SJSA1 (cell line): ENCODE results near the gene GAB2. TPM values are rescaled to one million over a fixed set of nuclear protein-coding genes. Genes with fewer than 3 reads are reported as not detected.

ENCODE experiments used
- DNase-seq, 2 experiments: peaks; one replicate each; pipeline ENCODE4 v3.0.0-alpha.2; 2015 to 2020; ENCODE audit warnings: low spot score in 2 of 2, low read depth in 1 of 2
- H3K27ac ChIP-seq: fragments of 250-450 bp; sonication (Bioruptor Pico); 2 replicates; pipeline ENCODE4 v1.5.1; 2020; ENCODE audit warnings: mild to moderate bottlenecking, moderate library complexity
- H3K27me3 ChIP-seq: fragments of 250-450 bp; sonication (Bioruptor Pico); replicated peaks from 2 replicates; pipeline ENCODE4 v1.5.1; 2020; ENCODE audit warnings: mild to moderate bottlenecking, moderate library complexity
- H3K36me3 ChIP-seq: fragments of 250-450 bp; sonication (Bioruptor Pico); 2 replicates; pipeline ENCODE4 v1.5.1; 2020; ENCODE audit warnings: mild to moderate bottlenecking
- H3K4me1 ChIP-seq: fragments of 250-450 bp; sonication (Bioruptor Pico); replicated peaks from 2 replicates; pipeline ENCODE4 v1.6.1; 2021; ENCODE audit warnings: mild to moderate bottlenecking
- H3K4me3 ChIP-seq: fragments of 250-450 bp; sonication (Bioruptor Pico); 2 replicates; pipeline ENCODE4 v1.5.1; 2020; ENCODE audit warnings: mild to moderate bottlenecking
- H3K9me3 ChIP-seq: fragments of 250-450 bp; sonication (Bioruptor Pico); replicated peaks from 2 replicates; pipeline ENCODE4 v1.5.1; 2020; ENCODE audit warnings: mild to moderate bottlenecking
- total RNA-seq: library from RNA; depleted of rRNA; stranded (reverse); fragments of >200 nt; shearing (Covaris generic); gene quantifications from 2 replicates; pipeline ENCODE4 v1.2.3, GENCODE V29; 2014

GAB2 gene
- total RNA-seq, 1 experiment from 2014 or later: 3.2 TPM

DNA sequence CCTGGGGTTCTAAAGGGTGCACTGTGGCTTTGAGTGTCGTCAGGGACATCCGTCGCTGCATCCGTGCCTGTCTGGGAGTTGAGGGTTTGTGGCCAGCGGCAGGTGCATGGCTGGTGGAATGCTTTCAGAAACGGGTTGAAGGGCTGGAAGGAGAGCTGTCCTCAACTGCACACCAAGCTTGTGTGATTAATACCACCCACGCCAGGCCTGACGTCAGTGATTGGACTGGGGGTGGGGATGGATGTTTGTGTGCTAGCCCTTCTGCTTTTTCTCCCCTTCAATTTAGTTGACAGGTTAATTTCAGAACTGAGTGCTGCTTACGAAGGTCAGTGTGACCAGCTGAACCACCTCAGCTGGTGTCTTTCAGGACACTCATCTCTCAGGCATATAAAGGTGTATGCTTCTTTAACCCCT, 3.2 kb upstream of the GAB2 start:
- no peaks in the 10 kb centered on the region for H3K9me3 ChIP-seq
- no peak for DNase-seq
- no peak overlapping the region for H3K27ac ChIP-seq
- peaks cover 16% of the 10 kb centered on the region for H3K4me1 ChIP-seq
- H3K4me3 ChIP-seq: no peak overlapping the region
- H3K36me3 ChIP-seq: no peaks in the 10 kb centered on the region
- H3K27me3 ChIP-seq: no peaks in the 10 kb centered on the region

DNA sequence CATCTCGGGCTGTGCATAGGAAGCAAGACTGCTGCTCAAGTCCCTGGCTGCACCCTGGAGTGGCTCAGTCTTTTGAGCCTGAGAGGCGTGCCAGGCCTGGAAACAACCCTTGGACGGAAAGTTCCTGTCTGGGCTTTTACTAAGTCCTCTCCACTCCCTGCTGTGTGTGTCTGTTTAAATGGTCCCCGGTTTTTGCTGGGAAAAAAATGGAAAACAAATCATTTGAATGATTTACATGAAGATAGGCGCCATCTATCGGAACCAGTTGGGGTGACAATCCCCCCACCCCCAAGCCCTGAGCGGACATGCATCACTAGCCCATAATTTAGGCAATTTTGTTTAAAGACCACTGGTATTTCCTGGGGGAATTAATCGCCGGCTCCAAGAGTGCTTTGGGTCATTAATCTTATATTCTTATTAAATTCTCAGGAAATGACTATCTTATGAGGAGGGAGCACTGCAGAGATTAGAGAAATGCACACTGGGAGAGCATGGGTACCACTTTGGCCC, 2.7 kb upstream of the GAB2 start:
- Histone ChIP-seq H3K36me3 (no peaks in the 10 kb centered on the region), H3K9me3 (no peaks in the 10 kb centered on the region), H3K27me3 (no peaks in the 10 kb centered on the region), H3K27ac (no peak overlapping the region), H3K4me3 (no peak overlapping the region), H3K4me1 (peaks cover 16% of the 10 kb centered on the region)
- peak; percentile 26 to 50 for DNase-seq

DNA sequence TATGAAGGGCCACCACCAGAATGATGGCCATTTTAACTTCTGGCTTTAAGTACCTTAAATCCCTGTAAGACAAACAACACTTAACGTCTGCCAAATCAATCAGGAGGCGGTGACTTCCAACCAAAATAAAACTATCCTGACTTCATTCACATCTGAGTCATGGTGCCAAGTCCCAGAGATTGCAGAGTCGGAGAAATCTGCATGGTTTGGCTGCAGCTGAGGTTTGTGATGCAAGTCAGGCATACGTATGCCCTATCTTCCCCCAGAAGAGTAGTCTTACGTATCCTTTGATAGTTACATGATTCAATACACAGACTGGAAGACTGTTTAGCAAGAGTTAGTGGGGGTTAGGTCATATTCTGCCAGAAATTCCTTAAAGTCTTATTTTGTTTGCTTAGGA, 1.7 kb upstream of the GAB2 start:
- Histone ChIP-seq H3K4me3 (no peak overlapping the region), H3K4me1 (peaks cover 16% of the 10 kb centered on the region), H3K9me3 (no peaks in the 10 kb centered on the region)

DNA sequence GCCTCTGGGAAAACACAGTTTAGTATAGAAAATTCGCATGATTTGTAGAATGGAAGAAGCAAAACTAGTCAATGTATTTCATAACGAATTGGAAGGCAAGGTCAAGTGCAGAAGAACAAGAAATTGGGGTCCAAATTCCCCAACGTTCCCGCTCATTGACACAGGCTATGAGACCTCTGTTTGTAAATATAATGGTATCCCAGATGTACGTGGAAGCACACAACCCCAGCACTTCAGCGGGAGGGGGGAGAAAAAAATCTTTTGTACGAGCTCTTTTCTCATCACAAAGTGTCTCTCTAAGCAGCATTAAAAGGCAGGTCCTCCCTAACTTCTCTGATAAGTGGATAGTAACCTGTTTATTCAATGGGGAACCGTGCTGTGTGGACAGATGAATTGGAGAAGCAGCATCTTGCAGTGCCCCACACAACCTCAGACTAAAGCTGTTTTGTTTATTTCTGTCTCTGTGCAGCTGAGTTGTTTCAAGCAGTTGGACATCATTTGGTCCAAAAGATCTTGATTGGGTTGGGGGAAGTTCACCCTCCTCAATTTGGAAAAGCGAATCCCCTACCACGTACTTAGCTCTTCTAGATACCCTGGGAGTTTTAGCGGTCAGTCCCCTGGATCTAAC, 1.1 kb upstream of the GAB2 start:
- Histone ChIP-seq H3K4me3 (peak overlapping the region; percentile 62; the same call in 1 of the 2 replicates), H3K27me3 (no peaks in the 10 kb centered on the region), H3K9me3 (no peaks in the 10 kb centered on the region), H3K36me3 (no peaks in the 10 kb centered on the region), H3K27ac (no peak overlapping the region), H3K4me1 (peaks cover 16% of the 10 kb centered on the region)
- no peak for DNase-seq

More for the DNA sequence above, 1.7 kb upstream of the GAB2 start:
- H3K27me3 ChIP-seq: no peaks in the 10 kb centered on the region
- peak in 1 of 2 experiments; percentile 5 for DNase-seq
- H3K36me3 ChIP-seq: no peaks in the 10 kb centered on the region
- no peak overlapping the region for H3K27ac ChIP-seq

DNA sequence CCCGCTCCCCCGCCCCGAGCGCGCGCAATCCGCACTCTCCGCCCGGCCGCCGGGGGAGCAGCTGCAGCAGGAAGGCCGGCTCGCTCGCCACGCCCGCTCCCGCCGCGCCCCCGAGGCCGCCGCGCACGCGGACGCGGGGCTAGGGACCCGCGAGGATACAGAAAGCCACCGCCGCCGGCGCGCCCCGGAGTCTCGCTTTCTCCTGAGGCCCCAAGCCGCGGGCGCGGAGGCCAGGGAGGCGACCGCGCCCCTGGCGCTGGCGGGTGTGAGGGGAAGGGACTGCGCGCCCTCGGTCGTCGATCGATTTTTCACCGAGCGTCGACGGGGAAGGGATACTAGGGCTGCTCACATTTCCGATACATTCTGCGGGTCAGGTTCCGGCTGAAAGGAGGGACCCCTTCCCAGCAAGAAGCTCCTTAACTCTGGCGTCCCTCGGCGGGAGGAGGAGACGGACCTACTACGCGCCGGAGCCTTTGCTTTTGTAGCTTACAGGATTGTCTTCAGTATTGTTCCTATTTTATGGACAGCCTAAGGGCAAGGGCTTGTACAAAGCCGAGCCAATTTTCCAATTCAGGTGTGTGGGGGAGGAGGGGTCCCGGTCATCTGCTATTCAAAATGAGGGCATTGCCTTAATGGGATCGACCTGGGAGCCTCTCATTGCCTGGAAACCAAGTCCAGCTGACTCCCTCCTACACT, 416 bp upstream of the GAB2 start:
- Histone ChIP-seq H3K9me3 (no peaks in the 10 kb centered on the region), H3K4me3 (peak overlapping the region; percentile 62), H3K4me1 (peaks cover 16% of the 10 kb centered on the region), H3K36me3 (no peaks in the 10 kb centered on the region), H3K27me3 (no peaks in the 10 kb centered on the region), H3K27ac (no peak overlapping the region)
- peak; percentile 51 to 65 for DNase-seq

DNA sequence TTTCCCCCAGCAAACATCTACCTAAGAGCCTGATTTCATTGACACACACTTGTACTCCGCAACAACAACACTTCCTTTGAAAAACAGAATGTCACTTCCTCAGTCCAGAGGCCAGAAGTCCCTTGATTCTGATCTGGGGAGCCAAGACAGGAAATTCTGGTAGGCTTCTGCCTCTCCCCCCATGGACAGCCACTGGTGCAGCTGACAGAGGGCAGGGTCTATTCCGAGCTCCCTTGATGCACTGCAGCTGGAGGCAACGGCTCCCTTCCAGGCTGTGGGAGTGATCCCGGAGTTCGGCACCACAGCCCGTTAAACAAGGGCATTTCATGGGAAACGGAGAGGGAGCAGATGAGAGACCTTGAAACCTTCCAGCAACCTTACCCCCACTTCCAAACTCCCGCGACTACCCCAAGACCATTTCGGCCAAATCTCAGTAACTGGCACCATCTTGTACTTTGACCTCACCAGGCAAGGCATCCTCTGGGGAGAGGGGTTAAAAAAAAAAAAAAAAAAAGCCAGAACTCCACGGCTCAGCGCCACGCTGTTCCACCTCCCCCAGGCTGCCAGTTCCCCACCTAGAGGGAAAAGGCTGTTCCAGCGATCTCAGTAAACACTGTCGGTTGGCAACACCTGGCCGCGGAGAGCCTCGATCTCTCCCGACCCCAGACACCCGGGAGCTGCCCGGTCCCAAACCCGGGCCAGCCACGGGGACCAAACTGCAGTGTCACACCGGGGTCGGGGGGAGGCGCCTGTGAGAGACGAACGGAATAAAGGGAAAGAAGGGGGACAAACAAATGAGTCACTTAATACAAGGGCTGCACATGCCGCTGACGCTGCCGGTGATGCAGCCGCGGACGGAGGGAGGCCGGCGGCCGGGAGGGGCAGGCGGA, 1.1 kb downstream of the GAB2 start:
- H3K9me3 ChIP-seq: no peaks in the 10 kb centered on the region
- DNase-seq: peak; percentile 74 to 84
- H3K36me3 ChIP-seq: no peaks in the 10 kb centered on the region
- peaks cover 16% of the 10 kb centered on the region for H3K4me1 ChIP-seq
- peak overlapping the region; percentile 62 for H3K4me3 ChIP-seq
- peak overlapping the region; percentile 50 for H3K27ac ChIP-seq
- H3K27me3 ChIP-seq: no peaks in the 10 kb centered on the region

DNA sequence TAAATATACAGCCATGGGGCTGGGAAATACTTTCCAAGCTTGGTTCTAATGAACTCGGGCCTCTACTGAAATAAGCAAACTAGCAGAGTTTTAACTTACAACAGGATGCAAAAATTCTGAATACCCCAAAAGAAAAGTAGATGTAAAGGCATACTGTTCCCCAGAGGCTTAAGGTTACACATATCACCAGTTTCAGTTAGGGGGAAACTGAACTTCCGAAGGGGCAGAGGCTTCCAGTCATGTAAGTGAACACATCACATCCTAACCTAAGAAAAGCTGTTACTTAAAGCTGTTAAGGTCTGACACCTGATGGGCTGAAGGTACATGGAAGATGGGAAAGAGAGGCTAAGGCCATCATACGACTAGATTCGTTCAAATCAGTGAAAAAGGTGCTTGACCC, 2.3 kb downstream of the GAB2 start:
- no peak overlapping the region for H3K4me3 ChIP-seq
- H3K36me3 ChIP-seq: no peaks in the 10 kb centered on the region
- H3K9me3 ChIP-seq: no peaks in the 10 kb centered on the region
- H3K27ac ChIP-seq: no peak overlapping the region
- DNase-seq: no peak
- H3K4me1 ChIP-seq: peaks cover 16% of the 10 kb centered on the region
- no peaks in the 10 kb centered on the region for H3K27me3 ChIP-seq

DNA sequence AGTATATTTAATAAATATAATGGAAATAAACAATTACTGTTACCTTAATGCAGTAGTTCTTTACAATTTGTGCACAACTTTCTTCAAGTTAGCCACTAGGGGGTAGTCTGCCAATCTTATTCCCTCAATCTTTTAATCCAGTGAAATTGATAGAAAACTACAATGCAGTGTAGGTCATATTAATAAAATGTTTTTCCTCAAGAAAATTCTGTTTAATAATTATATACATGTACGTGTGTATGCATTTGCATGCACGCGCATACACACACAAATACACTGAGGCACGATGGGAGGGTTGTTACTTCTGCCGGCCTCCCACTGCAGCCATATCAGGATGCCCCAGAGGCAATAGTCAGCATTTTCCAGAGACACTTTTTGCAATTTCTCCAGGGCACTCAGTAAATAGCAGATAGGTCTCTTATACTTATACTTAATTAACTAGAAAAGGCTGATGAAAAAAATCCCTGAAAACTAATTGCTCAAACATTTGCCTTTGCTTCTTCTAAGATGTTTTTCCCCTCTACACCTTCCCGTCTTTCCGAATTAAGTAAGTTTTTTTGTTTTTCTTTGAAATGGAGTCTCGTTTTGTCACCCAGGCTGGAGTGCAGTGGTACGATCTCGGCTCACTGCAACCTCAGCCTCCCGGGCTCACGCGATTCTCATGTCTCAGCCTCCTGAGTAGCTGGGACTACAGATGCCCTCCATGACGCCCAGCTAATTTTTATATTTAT, 3.1 kb downstream of the GAB2 start:
- H3K36me3 ChIP-seq: no peaks in the 10 kb centered on the region
- no peak overlapping the region for H3K27ac ChIP-seq
- no peaks in the 10 kb centered on the region for H3K27me3 ChIP-seq
- H3K4me1 ChIP-seq: peaks cover 10% of the 10 kb centered on the region
- no peaks in the 10 kb centered on the region for H3K9me3 ChIP-seq
- no peak overlapping the region for H3K4me3 ChIP-seq
- DNase-seq: no peak

DNA sequence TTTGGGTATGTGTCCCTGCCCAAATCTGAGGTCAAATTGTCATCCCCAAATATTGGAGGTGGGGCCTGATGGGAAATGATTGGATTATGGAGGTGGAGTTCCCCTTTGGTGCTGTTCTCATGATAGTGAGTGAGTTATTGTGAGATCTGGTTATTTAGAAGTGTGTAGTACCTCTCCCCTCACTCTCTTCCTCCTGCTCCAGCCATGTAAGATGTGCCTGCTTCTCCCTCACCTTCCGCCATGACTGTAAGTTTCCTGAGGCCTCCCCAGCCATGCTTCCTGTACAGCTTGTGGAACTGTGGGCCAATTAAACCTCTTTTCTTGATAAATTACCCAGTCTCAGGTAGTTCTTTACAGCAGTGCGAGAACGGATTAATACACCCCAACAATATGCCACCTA, 9.0 kb downstream of the GAB2 start:
- no peaks in the 10 kb centered on the region for H3K36me3 ChIP-seq
- H3K9me3 ChIP-seq: no peaks in the 10 kb centered on the region
- H3K4me3 ChIP-seq: no peak overlapping the region
- no peaks in the 10 kb centered on the region for H3K4me1 ChIP-seq
- no peak overlapping the region for H3K27ac ChIP-seq
- H3K27me3 ChIP-seq: no peaks in the 10 kb centered on the region
- DNase-seq: no peak

DNA sequence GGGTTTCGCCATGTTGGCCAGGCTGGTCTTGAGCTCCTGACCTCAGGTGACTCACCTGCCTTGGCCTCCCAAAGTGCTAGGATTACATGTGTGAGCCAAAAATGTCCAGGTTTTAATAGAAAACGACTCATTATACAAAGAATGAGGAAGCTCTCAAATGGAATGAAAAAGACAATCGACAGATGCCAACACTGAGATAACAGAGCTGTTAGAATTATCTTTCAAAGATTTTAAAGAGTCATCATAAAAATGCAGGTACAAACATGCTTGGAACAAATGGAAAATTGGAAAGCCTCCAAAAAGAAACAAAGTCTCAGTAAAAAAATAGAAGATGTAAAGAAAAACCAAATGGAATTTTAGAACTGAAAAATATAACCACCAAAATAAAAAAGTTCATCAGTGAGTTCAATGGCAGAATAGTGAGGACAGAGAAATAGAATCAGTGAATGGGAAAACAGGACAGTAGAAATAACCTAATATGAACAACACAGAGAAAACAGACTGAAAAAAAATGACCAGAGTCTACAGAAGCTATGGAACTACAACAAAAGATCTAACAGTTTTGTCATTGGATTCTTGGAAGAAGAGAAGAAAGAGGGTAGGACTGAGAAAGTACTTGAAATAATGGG, 10.9 kb downstream of the GAB2 start:
- Histone ChIP-seq H3K4me3 (no peak overlapping the region), H3K27ac (no peak overlapping the region), H3K36me3 (no peaks in the 10 kb centered on the region), H3K4me1 (no peaks in the 10 kb centered on the region), H3K9me3 (no peaks in the 10 kb centered on the region), H3K27me3 (no peaks in the 10 kb centered on the region)
- DNase-seq: no peak

DNA sequence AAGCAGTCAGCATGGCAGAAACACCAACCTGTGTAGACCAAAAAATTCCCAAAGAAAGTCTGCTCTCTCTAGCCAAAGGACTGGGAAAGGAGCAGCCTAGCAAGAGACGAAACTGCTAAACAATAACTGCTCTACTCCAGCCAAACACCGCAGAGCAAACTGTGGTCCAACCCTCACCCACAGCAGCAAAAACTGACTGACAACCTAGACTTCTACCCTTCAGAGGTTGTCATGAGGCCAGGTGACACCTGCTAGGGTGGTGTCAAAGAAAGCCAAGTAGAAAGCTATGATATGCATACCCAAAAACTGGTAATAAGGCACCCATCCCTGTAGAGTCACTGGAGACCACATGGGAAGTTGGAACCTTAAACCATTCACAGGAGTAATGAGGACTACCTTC, 11.8 kb downstream of the GAB2 start:
- DNase-seq: no peak

DNA sequence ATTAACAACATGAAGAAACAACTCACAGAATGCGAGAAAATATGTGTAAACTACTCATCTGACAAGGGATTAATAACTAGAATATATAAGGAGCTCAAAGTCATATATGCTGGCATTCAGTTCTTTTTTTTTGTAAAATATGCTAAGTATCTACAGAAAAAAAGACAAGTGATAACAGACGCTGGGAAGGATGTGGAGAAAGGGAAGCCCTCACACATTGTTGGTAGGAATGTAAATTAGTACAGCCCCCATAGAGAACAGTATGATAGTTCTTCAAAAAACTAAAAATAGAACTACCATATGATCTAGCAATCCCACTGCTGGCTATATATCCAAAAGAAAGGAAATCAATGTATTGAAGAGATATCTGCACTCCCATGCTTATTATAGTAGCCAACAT, 13.8 kb downstream of the GAB2 start:
- no peak for DNase-seq
- H3K4me1 ChIP-seq: no peaks in the 10 kb centered on the region
- H3K27me3 ChIP-seq: no peaks in the 10 kb centered on the region
- no peaks in the 10 kb centered on the region for H3K9me3 ChIP-seq
- H3K27ac ChIP-seq: no peak overlapping the region
- no peak overlapping the region for H3K4me3 ChIP-seq
- H3K36me3 ChIP-seq: no peaks in the 10 kb centered on the region

More for the DNA sequence above, 11.8 kb downstream of the GAB2 start:
- Histone ChIP-seq H3K36me3 (no peaks in the 10 kb centered on the region), H3K4me3 (no peak overlapping the region), H3K9me3 (no peaks in the 10 kb centered on the region), H3K27me3 (no peaks in the 10 kb centered on the region), H3K4me1 (no peaks in the 10 kb centered on the region), H3K27ac (no peak overlapping the region)

DNA sequence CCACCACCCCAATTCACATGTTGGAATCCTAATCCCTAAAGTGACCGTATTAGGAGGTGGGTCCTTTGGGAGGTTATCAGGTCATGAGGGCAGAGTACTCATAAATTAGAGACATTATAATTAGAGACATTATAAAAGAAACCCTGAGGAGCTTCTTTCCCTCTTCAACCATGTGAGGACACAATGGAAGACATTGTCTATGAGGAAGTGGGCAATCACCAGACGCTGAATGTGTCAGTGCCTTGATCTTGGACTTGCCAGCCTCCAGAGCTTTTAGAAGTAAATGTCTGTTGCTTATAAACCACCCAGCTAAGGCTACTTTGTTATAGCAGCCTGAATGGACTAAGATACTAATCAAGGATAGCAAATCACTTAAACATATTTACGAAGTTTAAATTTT, 14.8 kb downstream of the GAB2 start:
- H3K4me1 ChIP-seq: no peaks in the 10 kb centered on the region
- H3K36me3 ChIP-seq: no peaks in the 10 kb centered on the region
- no peak for DNase-seq
- H3K27ac ChIP-seq: no peak overlapping the region
- H3K27me3 ChIP-seq: no peaks in the 10 kb centered on the region
- no peaks in the 10 kb centered on the region for H3K9me3 ChIP-seq
- H3K4me3 ChIP-seq: no peak overlapping the region
